KMS-11 (cell line): ENCODE data around the gene SCARF2.
A peak's percentile ranks its signal among the peaks of the same experiment; 100 is the strongest.

ENCODE experiments used
- H2AFZ ChIP-seq: fragments of 200-600 bp; sonication (generic); 2 replicates; pipeline ENCODE4 v1.6.1; 2016; ENCODE audit warnings: antibody characterized with exemption, mixed run types, low read depth
- H3K27ac ChIP-seq: fragments of 200-600 bp; sonication (generic); 2 replicates; pipeline ENCODE4 v1.6.1; 2016; ENCODE audit warnings: mild to moderate bottlenecking, mixed run types
- H3K27me3 ChIP-seq: fragments of 200-600 bp; sonication (generic); 2 replicates; pipeline ENCODE4 v1.6.1; 2017; ENCODE audit warnings: mild to moderate bottlenecking, low read depth, mixed run types, moderate library complexity; ENCODE audit not compliant: insufficient read depth
- H3K36me3 ChIP-seq: fragments of 200-600 bp; sonication (generic); 2 replicates; pipeline ENCODE4 v1.6.1; 2017; ENCODE audit warnings: mild to moderate bottlenecking, mixed run types; ENCODE audit not compliant: insufficient read depth
- H3K4me1 ChIP-seq: fragments of 200-600 bp; sonication (generic); 2 replicates; pipeline ENCODE4 v1.6.1; 2016; ENCODE audit warnings: mild to moderate bottlenecking, low read depth, mixed run types; ENCODE audit not compliant: poor library complexity, severe bottlenecking
- H3K4me2 ChIP-seq: fragments of 200-600 bp; sonication (generic); 2 replicates; pipeline ENCODE4 v1.7.0; 2016; ENCODE audit warnings: mild to moderate bottlenecking, mixed run types
- H3K4me3 ChIP-seq: fragments of 200-600 bp; sonication (generic); IDR thresholded peaks from 2 replicates; pipeline ENCODE4 v1.6.1; 2017; ENCODE audit warnings: low read depth, low read length, mixed read lengths; ENCODE audit not compliant: insufficient read depth
- H3K79me2 ChIP-seq: fragments of 200-600 bp; sonication (generic); 2 replicates; pipeline ENCODE4 v1.6.1; 2016; ENCODE audit warnings: low read depth, mixed run types; ENCODE audit not compliant: insufficient read depth
- H3K9ac ChIP-seq: fragments of 200-600 bp; sonication (generic); 2 replicates; pipeline ENCODE4 v1.6.1; 2016; ENCODE audit warnings: mild to moderate bottlenecking, mixed run types
- H4K20me1 ChIP-seq: fragments of 200-600 bp; sonication (generic); 2 replicates; pipeline ENCODE4 v1.6.1; 2016; ENCODE audit warnings: mild to moderate bottlenecking, mixed run types; ENCODE audit not compliant: insufficient read depth
- TF ChIP-seq, protein P1 (sequence below): fragments of 200-600 bp; sonication (generic); conservative IDR thresholded peaks from 2 replicates; pipeline ENCODE4 v1.6.1; 2017; ENCODE audit warnings: low read depth, mild to moderate bottlenecking, antibody characterized with exemption, low read length, moderate library complexity, mixed read lengths

The SCARF2 gene

DNA sequence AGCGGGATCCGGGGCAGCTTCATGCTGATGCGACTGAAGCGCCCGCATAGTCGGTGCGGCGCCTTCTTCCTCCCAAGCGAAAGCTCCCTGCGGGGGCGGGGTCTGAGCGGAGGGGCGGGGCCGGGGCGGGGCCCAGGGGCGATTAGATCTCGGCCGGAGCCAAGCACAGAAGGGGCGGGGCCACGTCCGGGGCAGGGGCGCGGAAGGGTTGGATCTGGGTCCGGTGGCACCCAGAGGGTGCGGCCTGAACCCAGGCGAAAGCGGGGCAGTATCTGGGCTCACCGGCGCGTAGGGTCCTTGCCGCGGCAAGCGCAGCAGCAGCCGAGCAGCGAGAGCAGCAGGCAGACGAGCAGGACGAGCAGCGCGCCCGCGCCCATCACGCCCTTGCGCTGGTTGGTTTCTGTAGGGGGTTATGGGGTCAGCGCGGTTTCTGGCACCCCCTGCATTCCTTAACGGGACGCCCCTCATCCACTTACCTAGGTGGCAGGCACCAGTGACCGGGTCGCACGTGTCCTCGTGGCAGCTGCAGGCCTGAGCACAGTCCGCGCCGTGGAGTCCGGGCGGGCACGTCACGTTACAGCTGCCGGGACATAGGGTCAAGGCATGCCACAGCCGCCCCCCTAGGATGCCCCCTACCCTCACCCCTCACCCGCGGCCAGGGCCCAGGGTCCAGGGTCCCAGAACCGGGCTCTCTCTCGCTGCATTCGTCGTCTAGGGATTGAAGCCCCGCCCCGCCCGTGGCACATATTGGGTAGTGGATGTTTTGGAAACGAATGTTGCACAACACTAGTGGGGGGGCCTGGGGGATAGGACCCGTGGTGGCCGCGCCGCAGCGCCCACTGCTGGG, 8.1 kb downstream of the SCARF2 start:
- Histone ChIP-seq H3K4me3 (no peak overlapping the region), H3K27me3 (no peaks in the 10 kb centered on the region; the same call in 1 of the 2 replicates), H2AFZ (peak overlapping the region; percentile 91), H3K4me2 (peak overlapping the region; percentile 93), H3K27ac (no peak overlapping the region), H3K9ac (no peak overlapping the region), H4K20me1 (no peaks in the 10 kb centered on the region), H3K79me2 (no peaks in the 10 kb centered on the region), H3K36me3 (no peaks in the 10 kb centered on the region), H3K4me1 (no peaks in the 10 kb centered on the region)
- TF ChIP-seq, protein P1, sequence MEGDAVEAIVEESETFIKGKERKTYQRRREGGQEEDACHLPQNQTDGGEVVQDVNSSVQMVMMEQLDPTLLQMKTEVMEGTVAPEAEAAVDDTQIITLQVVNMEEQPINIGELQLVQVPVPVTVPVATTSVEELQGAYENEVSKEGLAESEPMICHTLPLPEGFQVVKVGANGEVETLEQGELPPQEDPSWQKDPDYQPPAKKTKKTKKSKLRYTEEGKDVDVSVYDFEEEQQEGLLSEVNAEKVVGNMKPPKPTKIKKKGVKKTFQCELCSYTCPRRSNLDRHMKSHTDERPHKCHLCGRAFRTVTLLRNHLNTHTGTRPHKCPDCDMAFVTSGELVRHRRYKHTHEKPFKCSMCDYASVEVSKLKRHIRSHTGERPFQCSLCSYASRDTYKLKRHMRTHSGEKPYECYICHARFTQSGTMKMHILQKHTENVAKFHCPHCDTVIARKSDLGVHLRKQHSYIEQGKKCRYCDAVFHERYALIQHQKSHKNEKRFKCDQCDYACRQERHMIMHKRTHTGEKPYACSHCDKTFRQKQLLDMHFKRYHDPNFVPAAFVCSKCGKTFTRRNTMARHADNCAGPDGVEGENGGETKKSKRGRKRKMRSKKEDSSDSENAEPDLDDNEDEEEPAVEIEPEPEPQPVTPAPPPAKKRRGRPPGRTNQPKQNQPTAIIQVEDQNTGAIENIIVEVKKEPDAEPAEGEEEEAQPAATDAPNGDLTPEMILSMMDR = no peak

DNA sequence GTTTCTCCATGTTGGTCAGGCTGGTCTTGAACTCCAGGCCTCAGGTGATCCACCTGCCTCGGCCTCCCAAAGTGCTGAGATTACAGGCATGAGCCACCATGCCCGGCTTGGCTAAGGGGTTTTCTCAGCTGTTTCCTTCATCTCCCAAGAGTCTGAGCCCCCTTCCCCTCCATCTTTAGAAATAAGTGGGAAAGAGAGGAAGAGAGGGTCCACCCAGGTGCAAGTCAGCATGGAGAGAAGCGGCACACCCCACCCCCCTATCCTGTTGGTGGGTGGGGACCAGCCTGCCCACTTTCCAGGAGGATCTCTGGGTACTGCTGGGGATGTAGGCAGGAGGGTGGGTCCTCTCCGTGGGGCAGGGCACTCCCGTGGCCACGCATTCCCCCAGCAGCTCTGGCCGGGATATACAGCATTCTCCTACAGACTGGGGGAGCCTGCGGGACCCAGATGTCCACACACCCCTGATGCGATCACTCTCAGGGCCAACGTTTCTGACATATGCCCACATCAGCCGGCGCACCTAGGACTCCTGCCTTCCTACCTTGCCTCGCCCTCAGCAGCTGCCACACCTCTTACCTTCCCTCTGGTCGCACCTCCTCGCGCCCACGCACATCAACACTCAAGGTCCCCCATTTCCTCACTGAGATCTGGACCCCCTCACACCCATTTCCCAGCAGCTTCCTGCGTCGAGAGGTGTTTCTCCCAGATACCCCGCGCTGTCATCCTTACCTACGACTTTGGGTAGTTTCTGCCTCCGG, 8.9 kb downstream of the SCARF2 start:
- Histone ChIP-seq H3K4me1 (no peaks in the 10 kb centered on the region), H4K20me1 (no peaks in the 10 kb centered on the region), H3K4me2 (peak overlapping the region; percentile 93), H3K36me3 (no peaks in the 10 kb centered on the region), H3K27ac (no peak overlapping the region), H2AFZ (peak overlapping the region; percentile 91), H3K79me2 (no peaks in the 10 kb centered on the region), H3K9ac (no peak overlapping the region), H3K27me3 (no peaks in the 10 kb centered on the region), H3K4me3 (no peak overlapping the region)
- TF ChIP-seq, protein P1 = no peak

DNA sequence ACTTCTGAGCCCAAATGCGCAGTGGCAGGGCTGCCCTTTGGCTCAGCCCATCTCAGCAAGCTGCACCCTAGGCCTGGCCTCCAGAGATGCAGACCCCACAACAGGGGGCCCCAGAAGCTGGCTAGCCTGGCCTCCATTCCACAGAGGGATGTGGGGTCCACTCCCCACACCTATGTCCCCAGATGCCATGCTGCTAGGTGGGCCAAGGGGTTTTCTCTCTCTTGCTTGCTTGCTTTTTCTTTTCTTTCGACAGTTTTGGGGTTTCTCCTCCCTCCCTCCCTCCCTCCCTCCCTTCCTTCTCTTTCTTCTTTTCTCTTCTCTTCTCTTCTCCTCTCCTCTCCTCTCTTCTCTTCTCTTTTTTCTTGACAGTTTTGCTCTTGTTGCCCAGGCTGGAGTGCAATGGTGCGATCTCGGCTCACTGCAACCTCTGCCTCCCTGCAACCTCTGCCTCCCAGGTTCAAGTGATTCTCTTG, 9.6 kb downstream of the SCARF2 start:
- Histone ChIP-seq H4K20me1 (no peaks in the 10 kb centered on the region), H3K27me3 (no peaks in the 10 kb centered on the region), H3K79me2 (no peaks in the 10 kb centered on the region), H3K9ac (no peak overlapping the region), H3K36me3 (no peaks in the 10 kb centered on the region), H3K27ac (no peak overlapping the region), H3K4me1 (no peaks in the 10 kb centered on the region), H3K4me2 (no peak overlapping the region), H3K4me3 (no peak overlapping the region), H2AFZ (no peak overlapping the region)
- TF ChIP-seq, protein P1 = no peak

DNA sequence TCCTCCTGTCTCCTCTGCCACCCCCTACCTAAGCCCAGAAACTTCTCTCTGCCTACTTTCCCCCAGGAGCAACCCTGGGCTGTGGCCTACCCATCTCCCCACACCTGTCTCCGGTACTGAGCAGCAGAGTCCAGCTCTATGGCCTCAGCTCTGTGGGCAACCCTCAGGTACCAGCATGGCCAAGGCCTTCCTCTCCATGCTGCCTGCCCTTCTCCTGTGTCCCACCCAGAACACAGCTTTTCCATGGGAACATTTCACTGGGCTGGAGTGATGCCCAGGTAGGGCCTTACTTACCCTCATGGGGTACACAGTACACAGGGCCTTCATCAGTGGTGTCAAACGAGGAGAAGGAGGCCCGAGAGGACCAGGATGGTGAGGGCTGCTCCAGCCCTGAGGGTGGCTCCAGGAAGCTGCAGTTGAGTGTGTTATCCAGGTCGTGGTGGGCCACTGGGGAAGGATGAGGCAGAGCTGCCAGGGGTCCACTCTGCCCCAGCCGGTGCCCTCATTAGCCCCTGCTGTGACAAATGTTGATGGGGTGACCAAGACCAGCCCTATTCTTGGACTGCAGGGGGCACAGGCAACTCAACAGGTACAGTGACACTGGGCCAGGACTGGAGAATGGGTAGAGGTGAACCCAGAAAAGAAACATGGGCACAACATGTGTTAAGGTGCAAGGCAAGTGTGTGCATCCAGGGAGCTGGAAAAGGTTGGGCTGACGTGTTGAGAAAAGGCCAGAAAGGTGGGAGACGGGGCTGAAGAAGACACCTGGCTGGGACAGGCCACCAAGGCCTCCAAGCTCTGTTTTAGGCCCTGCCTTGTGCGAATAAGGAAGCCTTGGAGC, 10.3 kb downstream of the SCARF2 start:
- no peaks in the 10 kb centered on the region for H4K20me1 ChIP-seq
- no peaks in the 10 kb centered on the region for H3K27me3 ChIP-seq
- H3K79me2 ChIP-seq = no peaks in the 10 kb centered on the region
- no peak overlapping the region for H3K9ac ChIP-seq
- no peaks in the 10 kb centered on the region for H3K4me1 ChIP-seq
- TF ChIP-seq, protein P1 = no peak
- H2AFZ ChIP-seq = no peak overlapping the region
- H3K36me3 ChIP-seq = no peaks in the 10 kb centered on the region
- no peak overlapping the region for H3K27ac ChIP-seq
- H3K4me2 ChIP-seq = no peak overlapping the region
- no peak overlapping the region for H3K4me3 ChIP-seq
